ENCODE measurements around the gene TFRC. TPM values are rescaled to one million over a fixed set of nuclear protein-coding genes. Genes with fewer than 3 reads are reported as not detected.

TFRC gene
- total RNA-seq = 133 and 139 TPM in 2 replicates

GRCh38 chr3:196081834-196082618 lies at the start of gene TFRC:
TSS of gene TFRC (minus strand) at chr3:196082090. CDS start at chr3:196077099, 4,991 bp downstream.

Other genes starting within 250 kb of the TFRC start
- gene TNK2, start 173.5 kb downstream of the TFRC start, total RNA-seq = 10.1 and 10.2 TPM in 2 replicates
- gene ZDHHC19, start 129.3 kb upstream of the TFRC start, total RNA-seq = not detected in 2 replicates
- gene SLC51A, start 134.4 kb upstream of the TFRC start, total RNA-seq = not detected in 2 replicates
- gene PCYT1A, start 205.6 kb upstream of the TFRC start, total RNA-seq = 82.5 and 89.0 TPM in 2 replicates
- 4.7 TPM in 1 of 2 replicates, not detected in the other for gene DYNLT2B, start 236.2 kb upstream of the TFRC start, total RNA-seq

Data from cardiac atrium fibroblast (primary cell).